GM12878 (cell line): Measurements from ENCODE around the gene TAS1R2. TPM values are rescaled to one million over a fixed set of nuclear protein-coding genes. Genes with fewer than 3 reads are reported as not detected.

ENCODE experiments used
- ATAC-seq: fragments of 200-7000 bp; cut with Tn5 transposase; 3 replicates; pipeline ENCODE4 v1.9.1; 2020; ENCODE audit warnings: mild to moderate bottlenecking, moderate library complexity
- BruUV-seq: library from RNA; stranded (reverse); fragments of 400-500 nt; replicated peaks from 2 replicates; lab custom pipeline; 2021; lab: Mats Ljungman, UMichigan
- CTCF ChIA-PET: fragments of 300-600 bp; sonication (Branson Sonifier 250); formaldehyde crosslinking; extraction: SDS; loops from one replicate; lab custom pipeline; 2021; ENCODE audit warnings: inconsistent platforms; lab: Yijun Ruan, JAX
- POLR2A ChIA-PET: fragments of 350-600 bp; formaldehyde crosslinking; extraction: SDS; loops from one replicate; lab custom pipeline; 2021; ENCODE audit warnings: inconsistent platforms; lab: Charles Lee
- RAD21 ChIA-PET: fragments of 300-600 bp; sonication (Branson Sonifier 250); formaldehyde crosslinking; loops from one replicate; lab custom pipeline; 2023; ENCODE audit warnings: antibody characterized with exemption; ENCODE audit not compliant: unreplicated experiment; lab: Charles Lee
- SMC1A ChIA-PET: fragments of 300-600 bp; sonication (Branson Sonifier 250); formaldehyde crosslinking; loops from one replicate; lab custom pipeline; 2023; ENCODE audit not compliant: unreplicated experiment, uncharacterized antibody; lab: Charles Lee
- DNase-seq: peaks from one replicate; pipeline ENCODE4 v3.0.0-alpha.2; 2011; ENCODE audit warnings: low read depth, low spot score
- FAIRE-seq: peaks from 3 replicates; lab custom pipeline; 2011; peaks lifted over from hg19 to GRCh38; lab: Jason Lieb, UNC
- H2AFZ ChIP-seq: 2 replicates; pipeline ENCODE4 v1.6.0; 2011; ENCODE audit warnings: low read depth, low read length, control low read depth; ENCODE audit not compliant: control insufficient read depth
- H3K27ac ChIP-seq: 2 replicates; pipeline ENCODE4 v1.5.1; 2011; ENCODE audit warnings: control low read depth; ENCODE audit not compliant: control insufficient read depth, insufficient read depth
- H3K27me3 ChIP-seq, 2 experiments: replicated peaks in 1 of 2; 2 replicates each; pipeline versions ENCODE4 v1.6.0 to v1.6.1; 2011; ENCODE audit warnings: low read length in 1 of 2; ENCODE audit not compliant: control insufficient read depth in 2 of 2, insufficient read depth in 2 of 2
- H3K36me3 ChIP-seq, 2 experiments: 2 replicates each; pipeline ENCODE4 v1.5.1; 2011; ENCODE audit warnings: low read length in 1 of 2; ENCODE audit not compliant: control insufficient read depth in 2 of 2, insufficient read depth in 2 of 2
- H3K4me1 ChIP-seq: 2 replicates; pipeline ENCODE4 v1.6.1; 2011; ENCODE audit warnings: mild to moderate bottlenecking, low read length, moderate library complexity, mixed read lengths; ENCODE audit not compliant: control insufficient read depth, insufficient read depth
- H3K4me2 ChIP-seq: 2 replicates; pipeline ENCODE4 v1.6.0; 2011; ENCODE audit warnings: control low read depth; ENCODE audit not compliant: control insufficient read depth, insufficient read depth
- H3K4me3 ChIP-seq: fragments of 200-600 bp; sonication (generic); 2 replicates; pipeline ENCODE4 v1.5.1; 2016
- H3K79me2 ChIP-seq: 2 replicates; pipeline ENCODE4 v1.6.0; 2011; ENCODE audit warnings: low read length; ENCODE audit not compliant: control insufficient read depth, insufficient read depth
- H3K9ac ChIP-seq: 2 replicates; pipeline ENCODE4 v1.8.0; 2011; ENCODE audit warnings: low read length, control low read depth, mixed read lengths; ENCODE audit not compliant: control insufficient read depth, insufficient read depth
- H3K9me3 ChIP-seq: replicated peaks from 3 replicates; pipeline ENCODE4 v1.5.1; 2011; ENCODE audit warnings: mild to moderate bottlenecking, low read length; ENCODE audit not compliant: control insufficient read depth, insufficient read depth
- H4K20me1 ChIP-seq: 2 replicates; pipeline ENCODE4 v1.6.0; 2011; ENCODE audit not compliant: control insufficient read depth, insufficient read depth
- BCL11A ChIP-seq: IDR thresholded peaks from 2 replicates; pipeline ENCODE4 v1.6.1; 2011; ENCODE audit warnings: low read depth, low read length
- BMI1 ChIP-seq: fragments of 450-650 bp; IDR thresholded peaks from 2 replicates; pipeline ENCODE4 v1.6.1; 2016; ENCODE audit warnings: mild to moderate bottlenecking, moderate library complexity, borderline replicate concordance
- CBFB ChIP-seq: IDR thresholded peaks from 2 replicates; pipeline ENCODE4 v1.6.1; 2016; ENCODE audit warnings: antibody characterized with exemption, low read depth
- CBX3 ChIP-seq: fragments of 200-600 bp; sonication (generic); IDR thresholded peaks from 2 replicates; pipeline ENCODE4 v1.6.1; 2016; ENCODE audit warnings: low read depth, borderline replicate concordance
- EP300 ChIP-seq, 2 experiments: fragments of 150-350 bp in 1 of 2; IDR thresholded peaks; 2 replicates each; pipeline ENCODE4 v1.6.1; 2011 to 2012; ENCODE audit warnings: low read depth in 2 of 2, low read length in 2 of 2, borderline replicate concordance in 1 of 2, improper control_type of control experiment in 1 of 2, inconsistent platforms in 1 of 2; ENCODE audit not compliant: control insufficient read depth in 1 of 2
- ESRRA ChIP-seq: IDR thresholded peaks from 2 replicates; pipeline ENCODE4 v1.6.1; 2012; ENCODE audit warnings: mild to moderate bottlenecking, low read length, improper control_type of control experiment
- EZH2 ChIP-seq: IDR thresholded peaks from 2 replicates; pipeline ENCODE4 v1.6.1; 2012; ENCODE audit warnings: low read depth, mild to moderate bottlenecking, control low read depth, inconsistent platforms, low read length, borderline replicate concordance; ENCODE audit not compliant: control insufficient read depth
- GATAD2B ChIP-seq: fragments of 450-650 bp; conservative IDR thresholded peaks from 2 replicates; pipeline ENCODE4 v1.6.1; 2017; ENCODE audit warnings: low read depth, mild to moderate bottlenecking, moderate library complexity
- NFYA ChIP-seq: IDR thresholded peaks from 2 replicates; pipeline ENCODE4 v1.6.1; 2011; ENCODE audit warnings: low read depth, mild to moderate bottlenecking, low read length, improper control_type of control experiment, borderline replicate concordance
- NR2C2 ChIP-seq: IDR thresholded peaks from 2 replicates; pipeline ENCODE4 v1.6.1; 2011; ENCODE audit warnings: borderline replicate concordance, low read depth; ENCODE audit not compliant: control insufficient read depth, insufficient read length
- NRF1 ChIP-seq: conservative IDR thresholded peaks from 2 replicates; pipeline ENCODE4 v1.6.1; 2011; ENCODE audit warnings: mild to moderate bottlenecking, low read depth, low read length, improper control_type of control experiment
- RELB ChIP-seq: fragments of 450-650 bp; IDR thresholded peaks from 2 replicates; pipeline ENCODE4 v1.6.1; 2017; ENCODE audit warnings: low read depth, mild to moderate bottlenecking, moderate library complexity
- RUNX3 ChIP-seq: IDR thresholded peaks from 2 replicates; pipeline ENCODE4 v1.6.1; 2012; ENCODE audit warnings: low read length, inconsistent platforms
- SMARCA5 ChIP-seq: fragments of 450-650 bp; IDR thresholded peaks from 2 replicates; pipeline ENCODE4 v1.6.1; 2017; ENCODE audit warnings: mild to moderate bottlenecking
- SPI1 ChIP-seq: IDR thresholded peaks from 2 replicates; pipeline ENCODE4 v1.6.1; 2011; ENCODE audit warnings: low read depth, mild to moderate bottlenecking, low read length, moderate library complexity, borderline replicate concordance; ENCODE audit not compliant: insufficient read depth
- STAT1 ChIP-seq: fragments of 450-650 bp; conservative IDR thresholded peaks from 2 replicates; pipeline ENCODE4 v1.6.1; 2014; ENCODE audit warnings: antibody characterized with exemption, mild to moderate bottlenecking
- TCF12 ChIP-seq: IDR thresholded peaks from 2 replicates; pipeline ENCODE4 v1.6.1; 2011; ENCODE audit warnings: low read depth, mild to moderate bottlenecking, low read length
- ZBED1 ChIP-seq: IDR thresholded peaks from 2 replicates; pipeline ENCODE4 v1.6.1; 2016; ENCODE audit warnings: borderline replicate concordance
- WGBS: methylation state at CpG from one replicate; pipeline ENCODE4 v1.1.6; 2016; ENCODE audit warnings: low lambda C conversion rate; ENCODE audit not compliant: insufficient replicate concordance, insufficient coverage; ENCODE audit errors: missing lambda C conversion rate; 5-methylcytosine and 5-hydroxymethylcytosine counted together
- in situ Hi-C: fragments of 300-500 bp; cut with MboI; formaldehyde crosslinking; loops from 9 replicates; pipeline ENCODE4 v1.14.3; 2018; ENCODE audit warnings: mixed read lengths
- intact Hi-C: fragments of 100-400 bp; cut with micrococcal nuclease; formaldehyde crosslinking; loops from one replicate; pipeline ENCODE4 v1.14.2; 2022; ENCODE audit not compliant: unreplicated experiment
- polyA plus RNA-seq, 11 experiments: library from polyadenylated mRNA; depleted of rRNA in 4 of 11; unstranded in 6 of 11; stranded (reverse) in 5 of 11; fragments of >200 nt; fragmentation: Nextera tagmentation in 4 of 11; fragmentation: Illumina TruSeq in 1 of 11; extraction: Ambion mirVana in 4 of 11; extraction: Trizol in 1 of 11; gene quantifications; 1 replicate in 1 of 11; 2 replicates in 10 of 11; pipeline versions ENCODE4 v1.2.1 to v1.2.3, GENCODE V29; 2011 to 2016; ENCODE audit warnings: inconsistent platforms in 2 of 11, missing spikeins in 2 of 11, low read depth in 1 of 11
- total RNA-seq, 4 experiments: library from RNA; depleted of rRNA in 3 of 4; stranded (reverse); fragments of >200 nt in 3 of 4; fragmentation: Illumina TruSeq in 1 of 4; extraction: Trizol in 1 of 4; gene quantifications; 2 replicates each; pipeline versions ENCODE4 v1.2.1 to v1.2.3, GENCODE V29; 2013 to 2021

Gene TAS1R2
- total and polyA plus RNA-seq, 10 of the 15 experiments (the other 5 are each of a cell fraction or from before 2014, with no cell fraction given) = not detected

GRCh38 chr1:18829671-18830070, 29.8 kb downstream of the TAS1R2 start:
- no peak overlapping the region for H3K9ac ChIP-seq
- no peaks in the 10 kb centered on the region; the same call in 2 of the 3 replicates for H3K9me3 ChIP-seq
- no peaks in the 10 kb centered on the region for H3K79me2 ChIP-seq
- WGBS = 67% methylated on average over 1 of the region's 1 CpG
- DNase-seq (no peak), FAIRE-seq (no peak), ATAC-seq (no peak)
- in situ Hi-C loops = no loop called here
- TF ChIP-seq BCL11A = no peak
- TF ChIP-seq RUNX3 = no peak
- TF ChIP-seq CBX3 = no peak
- TF ChIP-seq TCF12 = no peak
- H3K4me2 ChIP-seq = no peak overlapping the region
- H2AFZ ChIP-seq = no peak overlapping the region
- H3K27ac ChIP-seq = no peak overlapping the region
- no TSS peak for BruUV-seq
- intact Hi-C loops = no loop called here
- H4K20me1 ChIP-seq = no peaks in the 10 kb centered on the region
- H3K4me1 ChIP-seq = no peaks in the 10 kb centered on the region
- CTCF ChIA-PET = no interaction called here
- no peaks in the 10 kb centered on the region for H3K36me3 ChIP-seq
- no peaks in the 10 kb centered on the region for H3K27me3 ChIP-seq
- POLR2A ChIA-PET = no interaction called here
- RAD21 ChIA-PET = no interaction called here
- SMC1A ChIA-PET = interaction anchor here (0.6 kb wide), 1 partner anchor 200 kb away, joined by 3 read pairs; no protein-coding TSS in a partner anchor
- H3K4me3 ChIP-seq = no peak overlapping the region

- no peaks in the 10 kb centered on the region for H3K36me3 ChIP-seq
- SMC1A ChIA-PET = no interaction called here
- RAD21 ChIA-PET = no interaction called here
- POLR2A ChIA-PET = no interaction called here
- 0% methylated on average over 2 of the region's 2 CpGs for WGBS
- DNase-seq = no peak
- H3K27me3 ChIP-seq = no peaks in the 10 kb centered on the region
- ATAC-seq = no peak
- in situ Hi-C loops (no loop called here), intact Hi-C loops (no loop called here)
- FAIRE-seq = no peak
- no peak overlapping the region for H2AFZ ChIP-seq
- H4K20me1 ChIP-seq = no peaks in the 10 kb centered on the region
- no TSS peak for BruUV-seq
- H3K27ac ChIP-seq = no peak overlapping the region
- CTCF ChIA-PET = no interaction called here
- H3K9me3 ChIP-seq = no peaks in the 10 kb centered on the region; the same call in 2 of the 3 replicates
- no peaks in the 10 kb centered on the region for H3K79me2 ChIP-seq
- H3K4me1 ChIP-seq = no peaks in the 10 kb centered on the region
- no peak overlapping the region for H3K4me2 ChIP-seq
- no peak overlapping the region for H3K9ac ChIP-seq
- no peak overlapping the region for H3K4me3 ChIP-seq
- TF ChIP-seq RELB = no peak
- no peak for TF ChIP-seq SMARCA5
- TF ChIP-seq ZBED1 = no peak
- no peak for TF ChIP-seq GATAD2B
- TF ChIP-seq SPI1 = no peak
- no peak for TF ChIP-seq ESRRA
- no peak for TF ChIP-seq EP300 (IDR thresholded peaks at IDR 0.05; ENCODE audit: borderline replicate concordance in 1 of 2, control insufficient read depth in 1 of 2, low read depth in 2 of 2, low read length in 2 of 2)
- no peak for TF ChIP-seq STAT1
- no peak for TF ChIP-seq NFYA
- TF ChIP-seq CBFB = no peak
- TF ChIP-seq BMI1 = no peak
- no peak for TF ChIP-seq NRF1
- TF ChIP-seq EZH2 = no peak
- TF ChIP-seq NR2C2 = no peak
Observed at GRCh38 chr1:18828224-18828623, 31.2 kb downstream of the TAS1R2 start.
